Activated CD4-positive, CD25-positive, alpha-beta regulatory T cell treated with anti-CD3 and anti-CD28 coated beads, Interleukin-2, amount 50 U/mL, for 72 hours (primary cell): ENCODE measurements around the gene GNPDA1.

ENCODE experiments used
- DNase-seq: peaks from one replicate; pipeline ENCODE4 v3.0.0; 2021

Gene GNPDA1

GRCh38 chr5:142020122-142020659 is 7.4 kb upstream of the GNPDA1 start:
- DNase-seq = no peak

GRCh38 chr5:142017832-142018427 is 5.1 kb upstream of the GNPDA1 start:
- no peak for DNase-seq

- DNase-seq = no peak
Observed at GRCh38 chr5:142016556-142016955, 3.7 kb upstream of the GNPDA1 start.

GRCh38 chr5:142015781-142016533 is 3.1 kb upstream of the GNPDA1 start:
- DNase-seq = no peak

- DNase-seq = peak; percentile 49
Observed at GRCh38 chr5:142014911-142015584, 2.2 kb upstream of the GNPDA1 start.

GRCh38 chr5:142013734-142014521 is 1.1 kb upstream of the GNPDA1 start:
- DNase-seq = no peak

- peak; percentile 65 for DNase-seq
Observed at GRCh38 chr5:142012186-142012785, 541 bp downstream of the GNPDA1 start.

GRCh38 chr5:142011572-142012185 is 1.1 kb downstream of the GNPDA1 start:
- DNase-seq = no peak

GRCh38 chr5:142009886-142010285 is 2.9 kb downstream of the GNPDA1 start:
- DNase-seq = no peak

- DNase-seq = no peak
Observed at GRCh38 chr5:142008813-142009212, 4.0 kb downstream of the GNPDA1 start.

- DNase-seq = no peak
Observed at GRCh38 chr5:142007237-142007544, 5.6 kb downstream of the GNPDA1 start.

GRCh38 chr5:142006363-142007236 is 6.2 kb downstream of the GNPDA1 start:
- no peak for DNase-seq

GRCh38 chr5:142003266-142003800 is 9.5 kb downstream of the GNPDA1 start:
- no peak for DNase-seq

GRCh38 chr5:142000704-142001484 is 11.9 kb downstream of the GNPDA1 start:
- DNase-seq = no peak

- no peak for DNase-seq
Observed at GRCh38 chr5:142000173-142000572, 12.7 kb downstream of the GNPDA1 start.

GRCh38 chr5:141997358-141997960 is 15.4 kb downstream of the GNPDA1 start:
- DNase-seq = no peak

GRCh38 chr5:141995656-141996055 is 17.2 kb downstream of the GNPDA1 start:
- no peak for DNase-seq

- DNase-seq = no peak
Observed at GRCh38 chr5:141994511-141995136, 18.2 kb downstream of the GNPDA1 start.

- peak; percentile 78 for DNase-seq
Observed at GRCh38 chr5:141992349-141992963, 20.4 kb downstream of the GNPDA1 start.
